ENCODE data around the gene UGT1A9.

UGT1A9 gene

GRCh38 chr2:233778030-233778429 lies 106.3 kb downstream of the UGT1A9 start, which contains the start of gene MROH2A:
MROH2A (plus strand) TSS chr2:233778330; CDS start chr2:233779359, 1,029 bp downstream.
- no peak for TF ChIP-seq CTCF (IDR thresholded peaks at IDR 0.05)

- TF ChIP-seq CTCF (IDR thresholded peaks at IDR 0.05) = no peak
Measured at GRCh38 chr2:233779722-233780121, 108.0 kb downstream of the UGT1A9 start.

DNA sequence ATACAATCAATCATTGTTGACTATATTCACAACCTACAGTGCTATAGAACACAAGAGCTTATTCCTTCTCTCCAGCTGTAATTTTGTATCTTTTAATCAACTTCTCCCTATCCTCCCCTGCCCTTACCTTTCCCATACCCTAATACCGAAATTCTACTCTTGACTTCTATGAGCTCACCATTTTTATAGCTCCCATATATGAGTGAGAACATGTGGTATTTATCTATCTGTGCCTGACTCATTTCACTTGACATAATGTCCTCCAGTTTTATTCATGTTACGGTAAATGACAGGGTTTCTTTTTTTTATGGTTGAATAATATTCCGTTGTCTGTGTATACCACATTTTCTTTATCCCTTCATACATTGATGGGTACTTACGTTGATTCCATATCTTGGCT lies 109.1 kb downstream of the UGT1A9 start:
- TF ChIP-seq CTCF (IDR thresholded peaks at IDR 0.05) = no peak

DNA sequence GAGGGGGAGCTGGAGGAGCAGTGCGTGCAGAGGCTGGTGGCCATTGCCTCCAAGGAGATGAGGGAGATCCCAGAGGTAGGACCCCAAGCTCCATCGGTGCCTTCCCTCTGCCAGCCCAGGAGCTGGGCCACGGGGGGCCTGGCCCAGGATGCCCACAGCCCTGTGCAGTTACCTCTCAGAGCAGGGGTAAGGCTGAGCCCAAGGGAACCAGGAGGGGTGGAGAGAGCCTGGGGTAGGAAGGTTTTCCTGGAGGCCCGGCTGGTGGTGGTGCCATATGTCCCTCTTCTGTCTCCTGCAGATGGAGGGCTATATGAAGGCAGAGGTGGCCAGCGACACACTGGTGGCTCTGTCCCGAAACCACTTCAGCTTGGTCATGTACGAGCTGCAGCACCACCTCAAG lies 117.9 kb downstream of the UGT1A9 start:
- no peak for TF ChIP-seq CTCF (IDR thresholded peaks at IDR 0.05)

DNA sequence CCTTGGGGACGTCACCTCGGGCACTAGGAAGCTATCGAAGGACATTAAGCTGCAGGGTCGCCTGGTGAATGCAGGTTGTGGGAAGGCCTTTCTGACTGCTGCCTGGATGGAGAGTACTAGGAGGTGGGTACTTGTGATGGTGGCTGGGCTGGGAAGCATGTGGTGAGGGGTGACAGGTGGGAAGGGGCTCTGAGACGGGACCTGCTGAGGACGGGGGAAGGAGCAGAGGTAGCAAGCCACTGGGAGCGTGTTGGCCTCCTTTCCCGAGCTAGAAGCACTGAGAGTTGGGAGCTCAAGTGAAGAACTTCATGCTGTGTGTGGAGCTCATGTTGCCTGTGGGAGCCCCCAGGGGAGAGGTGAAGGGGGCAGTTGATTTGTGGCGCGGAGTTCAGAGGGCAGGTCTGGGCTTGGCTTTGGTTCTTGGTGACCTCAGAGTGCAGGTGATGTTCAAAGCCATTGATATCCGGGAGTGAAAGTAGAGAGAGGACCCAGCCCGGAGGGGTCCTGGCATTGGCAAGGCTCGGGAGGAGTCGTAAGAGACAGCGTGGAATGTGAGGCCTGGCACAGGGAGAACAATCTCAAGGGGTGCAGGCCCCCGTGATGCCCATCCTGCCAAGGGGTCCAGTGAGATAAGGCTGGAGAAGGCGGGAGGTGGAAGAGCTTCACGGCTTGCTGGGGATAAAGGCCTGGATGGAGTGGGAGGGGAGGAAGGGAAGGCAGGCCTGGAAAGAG lies 119.6 kb downstream of the UGT1A9 start:
- no peak for TF ChIP-seq CTCF (IDR thresholded peaks at IDR 0.05)

- TF ChIP-seq CTCF (IDR thresholded peaks at IDR 0.05) = no peak
Measured at GRCh38 chr2:233791883-233792329, 120.2 kb downstream of the UGT1A9 start.

GRCh38 chr2:233792720-233793119 lies 121.0 kb downstream of the UGT1A9 start:
- TF ChIP-seq CTCF (IDR thresholded peaks at IDR 0.05) = no peak

Measured in LNCAP (cell line).